Bronchial epithelial cell (primary cell): ENCODE measurements around the gene PLXND1. TPM values are rescaled to one million over a fixed set of nuclear protein-coding genes. Genes with fewer than 3 reads are reported as not detected.

Experiments used
- DNase-seq: peaks from one replicate; pipeline ENCODE4 v3.0.0-alpha.2; 2010; ENCODE audit warnings: low read depth
- FAIRE-seq: peaks from 2 replicates; lab custom pipeline; 2011; peaks lifted over from hg19 to GRCh38; lab: Jason Lieb, UNC
- H3K27me3 ChIP-seq: 2 replicates; pipeline ENCODE4 v1.5.1; 2011; ENCODE audit warnings: low read length; ENCODE audit not compliant: control insufficient read depth, insufficient read depth
- H3K36me3 ChIP-seq: 2 replicates; pipeline ENCODE4 v1.5.1; 2011; ENCODE audit warnings: low read length; ENCODE audit not compliant: control insufficient read depth, insufficient read depth
- H3K4me3 ChIP-seq: 2 replicates; pipeline ENCODE4 v1.5.1; 2011; ENCODE audit warnings: mild to moderate bottlenecking, low read depth, low read length, control low read depth
- total RNA-seq: library from RNA; depleted of rRNA; stranded (reverse); fragments of >200 nt; gene quantifications from 2 replicates; pipeline ENCODE4 v1.2.1, GENCODE V29; 2014
- TF ChIP-seq, protein P1 (sequence below): IDR thresholded peaks from 2 replicates; pipeline ENCODE4 v1.5.1; 2011; ENCODE audit warnings: mild to moderate bottlenecking, moderate library complexity, low read length, control low read depth, inconsistent platforms; ENCODE audit not compliant: insufficient read depth, severe bottlenecking

PLXND1 gene
- total RNA-seq, 1 donor from 2014 or later = 2.4 TPM

GRCh38 chr3:129572603-129573002, 33.9 kb downstream of the PLXND1 start:
- Histone ChIP-seq H3K36me3 (no peaks in the 10 kb centered on the region), H3K4me3 (no peak overlapping the region), H3K27me3 (peaks cover 2% of the 10 kb centered on the region)
- DNase-seq = no peak
- TF ChIP-seq, protein P1, sequence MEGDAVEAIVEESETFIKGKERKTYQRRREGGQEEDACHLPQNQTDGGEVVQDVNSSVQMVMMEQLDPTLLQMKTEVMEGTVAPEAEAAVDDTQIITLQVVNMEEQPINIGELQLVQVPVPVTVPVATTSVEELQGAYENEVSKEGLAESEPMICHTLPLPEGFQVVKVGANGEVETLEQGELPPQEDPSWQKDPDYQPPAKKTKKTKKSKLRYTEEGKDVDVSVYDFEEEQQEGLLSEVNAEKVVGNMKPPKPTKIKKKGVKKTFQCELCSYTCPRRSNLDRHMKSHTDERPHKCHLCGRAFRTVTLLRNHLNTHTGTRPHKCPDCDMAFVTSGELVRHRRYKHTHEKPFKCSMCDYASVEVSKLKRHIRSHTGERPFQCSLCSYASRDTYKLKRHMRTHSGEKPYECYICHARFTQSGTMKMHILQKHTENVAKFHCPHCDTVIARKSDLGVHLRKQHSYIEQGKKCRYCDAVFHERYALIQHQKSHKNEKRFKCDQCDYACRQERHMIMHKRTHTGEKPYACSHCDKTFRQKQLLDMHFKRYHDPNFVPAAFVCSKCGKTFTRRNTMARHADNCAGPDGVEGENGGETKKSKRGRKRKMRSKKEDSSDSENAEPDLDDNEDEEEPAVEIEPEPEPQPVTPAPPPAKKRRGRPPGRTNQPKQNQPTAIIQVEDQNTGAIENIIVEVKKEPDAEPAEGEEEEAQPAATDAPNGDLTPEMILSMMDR = no peak
- FAIRE-seq = no peak

DNA sequence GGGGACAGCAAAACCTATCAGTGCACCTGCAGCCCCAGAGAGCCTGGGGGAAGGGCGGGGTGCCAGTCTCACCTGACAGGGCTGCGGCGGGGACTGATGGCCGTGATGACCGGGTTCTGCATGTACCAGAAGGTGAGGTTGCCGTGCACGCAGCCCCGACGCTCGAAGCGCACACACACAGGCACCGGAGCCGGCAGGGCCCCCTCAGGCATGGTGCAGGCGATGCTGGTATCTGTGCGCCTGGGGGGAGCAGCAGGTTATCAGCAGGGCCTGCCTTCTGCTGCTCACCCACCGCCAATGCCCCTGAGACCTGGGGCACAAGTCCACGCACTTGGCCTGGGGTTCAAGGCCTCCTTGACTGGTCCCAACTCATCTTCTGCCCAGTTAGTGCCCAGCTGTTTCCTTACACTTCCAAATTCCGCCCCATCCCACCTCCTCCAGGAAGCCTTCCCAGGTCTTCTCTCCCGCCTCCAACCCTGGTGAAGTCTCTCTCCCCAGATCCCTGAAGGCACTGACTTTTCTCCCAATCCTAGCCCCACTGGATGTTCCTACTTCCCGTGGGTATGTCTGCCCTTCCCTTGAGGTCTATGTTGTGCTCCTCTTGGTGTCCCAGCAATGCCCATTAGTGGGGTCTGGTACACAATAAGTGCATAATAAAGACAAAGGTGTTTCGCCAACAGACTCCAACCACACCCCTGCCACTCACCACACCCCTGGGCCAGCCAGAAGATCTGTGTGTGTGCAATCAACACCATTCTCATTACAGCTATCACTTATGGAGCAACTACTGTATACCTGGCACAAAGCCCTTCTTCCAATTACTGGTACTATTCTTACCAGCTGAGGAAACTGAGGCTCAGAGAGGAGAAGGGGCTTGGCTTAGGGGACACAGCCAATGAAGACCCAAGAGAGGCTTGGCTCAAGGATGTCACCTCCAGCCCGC, 34.6 kb downstream of the PLXND1 start:
- peaks cover 2% of the 10 kb centered on the region for H3K27me3 ChIP-seq
- DNase-seq (no peak), FAIRE-seq (no peak)
- H3K36me3 ChIP-seq = no peaks in the 10 kb centered on the region
- H3K4me3 ChIP-seq = no peak overlapping the region
- TF ChIP-seq, protein P1 = no peak

DNA sequence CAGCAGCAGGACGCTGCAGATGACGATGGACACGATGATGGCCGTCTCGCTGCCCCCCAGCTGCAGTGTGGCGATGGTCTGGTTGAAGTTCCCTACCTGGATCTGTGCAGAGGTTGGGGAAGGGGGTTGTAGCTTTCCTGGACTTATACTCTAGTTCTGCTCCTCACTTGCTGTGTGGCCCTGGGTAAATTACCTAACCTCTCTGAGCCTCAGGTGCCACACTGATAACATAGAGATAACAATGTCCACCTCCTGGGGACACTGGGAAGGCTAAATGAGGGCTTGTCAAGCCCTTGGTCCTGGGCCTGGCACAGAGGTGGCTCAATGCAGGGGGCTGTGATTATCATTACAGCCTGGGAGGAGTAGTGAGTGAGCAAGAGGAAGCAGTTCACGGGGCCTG, 36.6 kb downstream of the PLXND1 start:
- no peak overlapping the region for H3K4me3 ChIP-seq
- FAIRE-seq (no peak), DNase-seq (no peak)
- H3K36me3 ChIP-seq = no peaks in the 10 kb centered on the region
- TF ChIP-seq, protein P1 = no peak
- no peaks in the 10 kb centered on the region for H3K27me3 ChIP-seq

GRCh38 chr3:129567939-129568338, 38.5 kb downstream of the PLXND1 start:
- TF ChIP-seq, protein P1 = no peak
- Histone ChIP-seq H3K36me3 (no peaks in the 10 kb centered on the region), H3K27me3 (no peaks in the 10 kb centered on the region), H3K4me3 (no peak overlapping the region)
- FAIRE-seq (no peak), DNase-seq (no peak)

GRCh38 chr3:129567176-129567705, 39.2 kb downstream of the PLXND1 start:
- TF ChIP-seq, protein P1 = no peak
- Histone ChIP-seq H3K36me3 (no peaks in the 10 kb centered on the region), H3K4me3 (no peak overlapping the region), H3K27me3 (no peaks in the 10 kb centered on the region)
- FAIRE-seq (no peak), DNase-seq (no peak)
